IMR-90 (cell line): ENCODE results near the gene NPPA. TPM values are rescaled to one million over a fixed set of nuclear protein-coding genes. Genes with fewer than 3 reads are reported as not detected.

Experiments
- ATAC-seq: fragments of 200-7000 bp; cut with Tn5 transposase; 2 replicates; pipeline ENCODE4 v1.9.1; 2020; ENCODE audit warnings: low read depth, mild to moderate bottlenecking, moderate library complexity
- BruUV-seq: library from RNA; stranded (reverse); fragments of 400-500 nt; replicated peaks from 2 replicates; lab custom pipeline; 2021; lab: Mats Ljungman, UMichigan
- CTCF ChIA-PET: fragments of 300-600 bp; formaldehyde crosslinking; extraction: SDS; loops from one replicate; lab custom pipeline; 2021; ENCODE audit warnings: antibody characterized with exemption; lab: Yijun Ruan, JAX
- POLR2A ChIA-PET: fragments of 300-600 bp; sonication (Branson Sonifier 250); formaldehyde crosslinking; loops from one replicate; lab custom pipeline; 2022; ENCODE audit warnings: antibody characterized with exemption; ENCODE audit not compliant: unreplicated experiment; lab: Charles Lee
- DNase-seq: peaks from one replicate; pipeline ENCODE4 v3.0.0; 2013
- H2AFZ ChIP-seq: replicated peaks from 2 replicates; pipeline ENCODE3; 2013; ENCODE audit warnings: low read length, mild to moderate bottlenecking; ENCODE audit not compliant: poor library complexity
- H2AK5ac ChIP-seq: 2 replicates; pipeline ENCODE4 v1.6.1; 2013; ENCODE audit warnings: low read depth, low read length, inconsistent platforms
- H2AK9ac ChIP-seq: replicated peaks from 2 replicates; pipeline ENCODE3; 2013; ENCODE audit warnings: mild to moderate bottlenecking, low read depth, low read length, moderate library complexity; ENCODE audit not compliant: poor library complexity
- H2BK120ac ChIP-seq: 2 replicates; pipeline ENCODE4 v1.6.1; 2013; ENCODE audit warnings: low read depth, low read length, inconsistent platforms
- H2BK15ac ChIP-seq: 3 replicates; pipeline ENCODE4 v1.6.1; 2013; ENCODE audit warnings: low read depth, low read length, inconsistent platforms
- H2BK20ac ChIP-seq: 2 replicates; pipeline ENCODE4 v1.6.1; 2013; ENCODE audit warnings: low read depth, mild to moderate bottlenecking, inconsistent platforms, low read length, moderate library complexity
- H2BK5ac ChIP-seq: 2 replicates; pipeline ENCODE4 v1.6.1; 2013; ENCODE audit warnings: mild to moderate bottlenecking, low read depth, low read length, inconsistent platforms; ENCODE audit not compliant: poor library complexity, severe bottlenecking
- H3K14ac ChIP-seq: replicated peaks from 2 replicates; pipeline ENCODE4 v1.6.1; 2013; ENCODE audit warnings: low read depth, low read length, inconsistent platforms
- H3K18ac ChIP-seq: 2 replicates; pipeline ENCODE4 v1.6.1; 2013; ENCODE audit warnings: low read depth, low read length, control low read depth
- H3K23ac ChIP-seq: 2 replicates; pipeline ENCODE4 v1.6.1; 2013; ENCODE audit warnings: low read depth, low read length, inconsistent platforms
- H3K27ac ChIP-seq: 2 replicates; pipeline ENCODE4 v1.5.1; 2013; ENCODE audit warnings: mild to moderate bottlenecking, control low read depth, low read length; ENCODE audit not compliant: insufficient read depth
- H3K27me3 ChIP-seq: 2 replicates; pipeline ENCODE4 v1.6.1; 2013; ENCODE audit warnings: low read length; ENCODE audit not compliant: control insufficient read depth, insufficient read depth
- H3K36me3 ChIP-seq: 2 replicates; pipeline ENCODE4 v1.6.1; 2013; ENCODE audit warnings: low read length, mixed read lengths; ENCODE audit not compliant: control insufficient read depth, insufficient read depth
- H3K4ac ChIP-seq: 2 replicates; pipeline ENCODE4 v1.6.1; 2013; ENCODE audit warnings: low read depth, low read length, inconsistent platforms
- H3K4me1 ChIP-seq: 2 replicates; pipeline ENCODE4 v1.6.1; 2013; ENCODE audit warnings: low read length, mixed read lengths; ENCODE audit not compliant: control insufficient read depth, insufficient read depth
- H3K4me2 ChIP-seq: 2 replicates; pipeline ENCODE4 v1.6.1; 2013; ENCODE audit warnings: low read depth, mild to moderate bottlenecking, control low read depth, low read length, moderate library complexity
- H3K4me3 ChIP-seq: 2 replicates; pipeline ENCODE4 v1.5.1; 2013; ENCODE audit warnings: low read depth, mild to moderate bottlenecking, control low read depth, low read length, moderate library complexity; ENCODE audit not compliant: insufficient read depth
- H3K56ac ChIP-seq: 2 replicates; pipeline ENCODE4 v1.6.1; 2013; ENCODE audit warnings: low read length, inconsistent platforms; ENCODE audit not compliant: insufficient read depth; ENCODE audit errors: extremely low read depth
- H3K79me1 ChIP-seq, 2 experiments: 2 replicates each; pipeline ENCODE4 v1.6.1; 2013; ENCODE audit warnings: low read length in 2 of 2, inconsistent platforms in 1 of 2, low read depth in 1 of 2
- H3K9ac ChIP-seq: 2 replicates; pipeline ENCODE4 v1.6.1; 2013; ENCODE audit warnings: low read depth, low read length, control low read depth
- H3K9me1 ChIP-seq: 2 replicates; pipeline ENCODE4 v1.6.1; 2013; ENCODE audit warnings: low read length, inconsistent platforms; ENCODE audit not compliant: insufficient read depth
- H3K9me3 ChIP-seq: 2 replicates; pipeline ENCODE4 v1.6.1; 2013; ENCODE audit warnings: low read length; ENCODE audit not compliant: control insufficient read depth, insufficient read depth
- H4K20me1 ChIP-seq: 2 replicates; pipeline ENCODE4 v1.6.1; 2013; ENCODE audit warnings: low read length, inconsistent platforms; ENCODE audit not compliant: insufficient read depth
- H4K5ac ChIP-seq: 2 replicates; pipeline ENCODE4 v1.6.1; 2013; ENCODE audit warnings: mild to moderate bottlenecking, low read depth, low read length, control low read depth
- H4K8ac ChIP-seq, 2 experiments: 2 replicates each; pipeline ENCODE4 v1.6.1; 2013; ENCODE audit warnings: low read depth in 2 of 2, low read length in 2 of 2, control low read depth in 1 of 2, inconsistent platforms in 1 of 2
- H4K91ac ChIP-seq: 2 replicates; pipeline ENCODE4 v1.6.1; 2013; ENCODE audit warnings: low read depth, low read length, inconsistent platforms; ENCODE audit not compliant: insufficient read depth
- BHLHE40 ChIP-seq: fragments of 150-350 bp; IDR thresholded peaks from 2 replicates; pipeline ENCODE4 v1.6.1; 2016; ENCODE audit warnings: mild to moderate bottlenecking, low read depth, low read length
- CEBPB ChIP-seq: IDR thresholded peaks from 2 replicates; pipeline ENCODE4 v1.6.1; 2012; ENCODE audit warnings: low read depth, low read length, improper control_type of control experiment
- CHD1 ChIP-seq: IDR thresholded peaks from 2 replicates; pipeline ENCODE4 v1.6.1; 2012; ENCODE audit warnings: low read depth, low read length, improper control_type of control experiment
- CTCF ChIP-seq: conservative IDR thresholded peaks from 2 replicates; pipeline ENCODE4 v1.5.1; 2012; ENCODE audit warnings: mild to moderate bottlenecking, low read depth, low read length, improper control_type of control experiment
- ELK1 ChIP-seq: fragments of 150-350 bp; IDR thresholded peaks from 2 replicates; pipeline ENCODE4 v1.6.1; 2016; ENCODE audit warnings: low read depth, mild to moderate bottlenecking, low read length, moderate library complexity, borderline replicate concordance
- FOS ChIP-seq: fragments of 150-350 bp; IDR thresholded peaks from 2 replicates; pipeline ENCODE4 v1.6.1; 2016; ENCODE audit warnings: low read depth, low read length
- MAZ ChIP-seq: IDR thresholded peaks from 2 replicates; pipeline ENCODE4 v1.6.1; 2012; ENCODE audit warnings: low read depth, mild to moderate bottlenecking, low read length, improper control_type of control experiment, moderate library complexity, borderline replicate concordance
- MXI1 ChIP-seq: IDR thresholded peaks from 2 replicates; pipeline ENCODE4 v1.6.1; 2012; ENCODE audit warnings: low read depth, mild to moderate bottlenecking, low read length, moderate library complexity, borderline replicate concordance
- NFE2L2 ChIP-seq: fragments of 150-350 bp; IDR thresholded peaks from 2 replicates; pipeline ENCODE4 v1.6.1; 2016; ENCODE audit warnings: low read depth, mild to moderate bottlenecking, low read length
- POLR2A ChIP-seq: IDR thresholded peaks from 2 replicates; pipeline ENCODE4 v1.6.1; 2012; ENCODE audit warnings: mild to moderate bottlenecking, low read depth, low read length
- RAD21 ChIP-seq: IDR thresholded peaks from 2 replicates; pipeline ENCODE4 v1.6.1; 2012; ENCODE audit warnings: low read length, improper control_type of control experiment
- RCOR1 ChIP-seq: IDR thresholded peaks from 2 replicates; pipeline ENCODE4 v1.6.1; 2012; ENCODE audit warnings: mild to moderate bottlenecking, low read length, improper control_type of control experiment; ENCODE audit not compliant: insufficient replicate concordance
- RFX5 ChIP-seq: IDR thresholded peaks from 2 replicates; pipeline ENCODE4 v1.8.0; 2012; ENCODE audit warnings: low read depth, mild to moderate bottlenecking, low read length, moderate library complexity
- SMC3 ChIP-seq: fragments of 150-350 bp; IDR thresholded peaks from 2 replicates; pipeline ENCODE4 v1.6.1; 2016; ENCODE audit warnings: low read depth, mild to moderate bottlenecking, antibody characterized with exemption, low read length, moderate library complexity
- USF2 ChIP-seq: fragments of 150-350 bp; IDR thresholded peaks from 2 replicates; pipeline ENCODE4 v1.6.1; 2017; ENCODE audit warnings: mild to moderate bottlenecking, antibody characterized with exemption, low read length, low read depth
- WGBS, 2 experiments: methylation state at CpG; one replicate each; pipeline versions ENCODE4 v1.1.5 to v1.1.7; 2013; ENCODE audit warnings: missing lambda C conversion rate in 2 of 2; ENCODE audit not compliant: insufficient read length in 1 of 2; ENCODE audit errors: extremely low coverage in 2 of 2; 5-methylcytosine and 5-hydroxymethylcytosine counted together
- dilution Hi-C: fragments of 300-500 bp; cut with HindIII; formaldehyde crosslinking; loops from one replicate; pipeline ENCODE4 v1.14.3; 2018; ENCODE audit warnings: low sequenced_read_pairs; ENCODE audit not compliant: unreplicated experiment
- in situ Hi-C: fragments of 300-500 bp; cut with MboI; formaldehyde crosslinking; loops from 3 replicates; pipeline ENCODE4 v1.14.3; 2019; ENCODE audit warnings: low sequenced_read_pairs, inconsistent platforms, mixed read lengths
- intact Hi-C: fragments of 100-400 bp; cut with micrococcal nuclease; formaldehyde crosslinking; loops from 2 replicates; pipeline ENCODE4 v1.10.0; 2022
- polyA plus RNA-seq, 3 experiments: library from polyadenylated mRNA; depleted of rRNA; stranded (reverse); fragments of >200 nt; gene quantifications; 2 replicates each; pipeline ENCODE4 v1.2.3, GENCODE V29; 2012; ENCODE audit warnings: low replicate concordance in 1 of 3
- total RNA-seq: library from RNA; depleted of rRNA; stranded (reverse); fragments of >200 nt; gene quantifications from 2 replicates; pipeline ENCODE4 v1.2.3, GENCODE V29; 2012

The NPPA gene
- total and polyA plus RNA-seq, 2 of the 4 experiments (the other 2 are of a cell fraction), result not detected

- Histone ChIP-seq H3K79me1 (no peaks in the 10 kb centered on the region), H3K23ac (no peak overlapping the region), H3K4me3 (no peak overlapping the region), H3K56ac (no peak overlapping the region), H3K18ac (no peak overlapping the region), H3K4me2 (no peak overlapping the region), H3K4ac (no peak overlapping the region), H4K20me1 (no peaks in the 10 kb centered on the region), H3K27ac (no peak overlapping the region), H3K14ac (no peak overlapping the region), H3K4me1 (no peaks in the 10 kb centered on the region), H2AK5ac (no peak overlapping the region), H2BK5ac (no peak overlapping the region), H4K8ac (no peak overlapping the region), H3K36me3 (no peaks in the 10 kb centered on the region), H3K9me3 (no peaks in the 10 kb centered on the region), H2BK20ac (no peak overlapping the region), H4K91ac (no peak overlapping the region), H3K9ac (no peak overlapping the region), H2AK9ac (no peak overlapping the region), H4K5ac (no peak overlapping the region), H2BK120ac (no peak overlapping the region), H3K27me3 (peaks cover 42% of the 10 kb centered on the region), H3K9me1 (no peaks in the 10 kb centered on the region), H2AFZ (no peak overlapping the region), H2BK15ac (no peak overlapping the region)
- WGBS, 2 experiments, result 0% methylated on average over 1 of the region's 6 CpGs; no CpG with 5 or more reads in 1 of the 2 experiments
- no peak for ATAC-seq
- DNase-seq, result no peak
- intact Hi-C loops, result loop anchor here (5.0 kb wide), 1 partner anchor 854 kb away; no protein-coding TSS in a partner anchor
- no peak for TF ChIP-seq CHD1
- TF ChIP-seq USF2, result no peak
- no peak for TF ChIP-seq POLR2A
- TF ChIP-seq SMC3, result no peak
- no peak for TF ChIP-seq RFX5
- TF ChIP-seq RAD21, result no peak
- TF ChIP-seq ELK1, result no peak
- TF ChIP-seq RCOR1, result no peak
- no peak for TF ChIP-seq BHLHE40
- TF ChIP-seq CTCF, result no peak
- no peak for TF ChIP-seq MAZ
- TF ChIP-seq MXI1, result no peak
- TF ChIP-seq NFE2L2, result no peak
- TF ChIP-seq FOS, result no peak
- TF ChIP-seq CEBPB, result no peak
- dilution Hi-C loops, result no loop called here
- ChIA-PET CTCF (interaction anchor here (1.5 kb wide), 1 partner anchor 53 kb away, joined by 5 read pairs; no protein-coding TSS in a partner anchor), POLR2A (no interaction called here)
- BruUV-seq, result no TSS peak
- in situ Hi-C loops, result no loop called here
These were observed 44.0 kb upstream of the NPPA start for GRCh38 chr1:11891433-11892186.
